ENCODE measurements around the gene ITPR3. TPM values are rescaled to one million over a fixed set of nuclear protein-coding genes. Genes with fewer than 3 reads are reported as not detected.

Gene ITPR3
- polyA plus RNA-seq, 1 donor (not counting 4 experiments of a cell fraction or from before 2014, with no cell fraction given): 43.3 TPM

- H3K9ac ChIP-seq (ENCODE audit: control insufficient read depth, extremely low read depth, insufficient read depth, low read length): peak overlapping the region; percentile 13
- dilution Hi-C loops (cut with MboI; ENCODE audit: extremely low pct_ligation_motif_present, low sequenced_read_pairs): no loop called here
- no peak overlapping the region for H3K4me2 ChIP-seq (ENCODE audit: control insufficient read depth, extremely low read depth, insufficient read depth, low read depth, low read length)
- no peaks in the 10 kb centered on the region for H3K9me3 ChIP-seq (ENCODE audit: control insufficient read depth, low read depth, low read length)
- H3K9me1 ChIP-seq (ENCODE audit: control insufficient read depth, extremely low read depth, insufficient read depth, low read length): no peaks in the 10 kb centered on the region
- no peaks in the 10 kb centered on the region for H3K79me2 ChIP-seq (ENCODE audit: control insufficient read depth, insufficient read depth, low read length)
- H4K20me1 ChIP-seq (ENCODE audit: control insufficient read depth, extremely low read depth, insufficient read depth, low read length): peaks cover 6% of the 10 kb centered on the region
- H3K27ac ChIP-seq (ENCODE audit: control insufficient read depth, insufficient read depth, low read length): peak overlapping the region; percentile 89
- TF ChIP-seq CTCF (optimal IDR thresholded peaks at IDR 0.05 in 1 of 3, IDR thresholded peaks at IDR 0.05 in 1 of 3, conservative IDR thresholded peaks at IDR 0.05 in 1 of 3; ENCODE audit: extremely low read depth in 1 of 3, insufficient read depth in 2 of 3, low read length in 3 of 3) (no peak), EZH2 (IDR thresholded peaks at IDR 0.05; ENCODE audit: low read length) (no peak)
- peaks cover 48 to 65% of the 10 kb centered on the region in 2 experiments for H3K36me3 ChIP-seq (ENCODE audit: control insufficient read depth in 2 of 2, extremely low read depth in 1 of 2, insufficient read depth in 2 of 2, low read length in 2 of 2)
- no peaks in the 10 kb centered on the region for H3K27me3 ChIP-seq (ENCODE audit: control insufficient read depth, extremely low read depth, insufficient read depth, low read length)
- FAIRE-seq: no peak
- no peak overlapping the region for H2AFZ ChIP-seq (ENCODE audit: control insufficient read depth, low read length)
- H3K4me1 ChIP-seq (ENCODE audit: control insufficient read depth, extremely low read depth, insufficient read depth, low read length): peaks cover 59% of the 10 kb centered on the region
- no peak for DNase-seq (ENCODE audit: low read depth, low spot score)
- H3K4me3 ChIP-seq (ENCODE audit: control insufficient read depth in 2 of 3, extremely low read depth in 1 of 3, insufficient read depth in 2 of 3, low read depth in 1 of 3, low read length in 3 of 3): no peak overlapping the region
Measured at GRCh38 chr6:33696076-33696475, 75.0 kb downstream of the ITPR3 start.

GRCh38 chr6:33696548-33697518 is 75.7 kb downstream of the ITPR3 start:
- Histone ChIP-seq H3K79me2 (ENCODE audit: control insufficient read depth, insufficient read depth, low read length) (no peaks in the 10 kb centered on the region), H3K27ac (ENCODE audit: control insufficient read depth, insufficient read depth, low read length) (peak overlapping the region; percentile 89), H3K27me3 (ENCODE audit: control insufficient read depth, extremely low read depth, insufficient read depth, low read length) (no peaks in the 10 kb centered on the region), H3K4me1 (ENCODE audit: control insufficient read depth, extremely low read depth, insufficient read depth, low read length) (peaks cover 59% of the 10 kb centered on the region), H3K9me3 (ENCODE audit: control insufficient read depth, low read depth, low read length) (no peaks in the 10 kb centered on the region), H3K4me2 (ENCODE audit: control insufficient read depth, extremely low read depth, insufficient read depth, low read depth, low read length) (no peak overlapping the region), H4K20me1 (ENCODE audit: control insufficient read depth, extremely low read depth, insufficient read depth, low read length) (peaks cover 6% of the 10 kb centered on the region), H3K9me1 (ENCODE audit: control insufficient read depth, extremely low read depth, insufficient read depth, low read length) (no peaks in the 10 kb centered on the region), H3K4me3 (ENCODE audit: control insufficient read depth in 2 of 3, extremely low read depth in 1 of 3, insufficient read depth in 2 of 3, low read depth in 1 of 3, low read length in 3 of 3) (no peak overlapping the region), H3K9ac (ENCODE audit: control insufficient read depth, extremely low read depth, insufficient read depth, low read length) (peak overlapping the region; percentile 24), H3K36me3 (ENCODE audit: control insufficient read depth in 2 of 2, extremely low read depth in 1 of 2, insufficient read depth in 2 of 2, low read length in 2 of 2) (peaks cover 40 to 60% of the 10 kb centered on the region in 2 experiments), H2AFZ (ENCODE audit: control insufficient read depth, low read length) (no peak overlapping the region)
- FAIRE-seq: no peak
- dilution Hi-C loops (cut with MboI; ENCODE audit: extremely low pct_ligation_motif_present, low sequenced_read_pairs): no loop called here
- no peak for DNase-seq (ENCODE audit: low read depth, low spot score)
- TF ChIP-seq EZH2 (IDR thresholded peaks at IDR 0.05; ENCODE audit: low read length) (no peak), CTCF (optimal IDR thresholded peaks at IDR 0.05 in 1 of 3, IDR thresholded peaks at IDR 0.05 in 1 of 3, conservative IDR thresholded peaks at IDR 0.05 in 1 of 3; ENCODE audit: extremely low read depth in 1 of 3, insufficient read depth in 2 of 3, low read length in 3 of 3) (no peak)

Measured in keratinocyte (primary cell).